Measurements from ENCODE around the gene ATP6V0A1. TPM values are rescaled to one million over a fixed set of nuclear protein-coding genes. Genes with fewer than 3 reads are reported as not detected.
"Not testable (repeated sequence)": the region's sequence is repeated elsewhere in the genome, so short reads cannot be mapped to it uniquely, and the experiment has no call there.

ATP6V0A1 gene
- total RNA-seq, 4 donors from 2014 or later: 29.5 to 111 (median 64.5) TPM

DNA sequence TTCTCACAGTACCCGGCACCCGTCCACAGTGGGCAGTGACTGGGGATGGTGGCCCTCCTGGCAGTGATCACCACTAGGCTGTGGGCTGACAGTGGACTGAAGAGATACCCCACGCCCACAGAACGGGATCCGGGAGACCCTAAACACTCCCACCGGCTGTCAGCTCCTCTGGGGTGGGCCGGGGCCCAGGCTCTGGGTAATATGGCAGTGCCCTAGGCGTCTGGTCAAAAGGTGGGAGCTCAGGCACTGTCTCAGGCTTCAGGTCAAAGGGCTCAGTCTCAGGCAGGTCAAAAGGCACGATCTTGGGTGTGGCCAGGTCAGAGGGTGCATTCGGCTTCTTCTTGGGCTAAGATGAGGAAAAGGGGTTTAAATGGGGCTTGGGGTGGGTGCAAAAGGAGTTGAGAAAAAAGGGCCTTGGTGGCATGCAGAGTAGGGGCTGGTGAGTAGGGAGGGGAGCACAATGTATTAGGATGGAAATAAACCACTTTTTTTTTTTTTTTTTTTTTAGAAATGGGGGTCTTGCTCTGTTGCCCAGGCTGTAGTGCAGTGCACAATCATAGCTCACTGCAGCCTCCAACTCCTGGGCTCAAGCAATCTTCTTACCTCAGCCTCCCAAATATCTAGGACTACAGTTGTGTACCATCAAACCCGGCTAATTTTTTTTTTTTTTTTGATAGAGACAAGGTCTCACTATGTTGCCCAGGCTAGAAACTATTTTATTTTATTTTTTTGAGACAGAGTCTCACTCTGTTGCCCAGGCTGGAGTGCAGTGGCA lies 46.6 kb upstream of the ATP6V0A1 start:
- no peaks in the 10 kb centered on the region for H3K36me3 ChIP-seq
- intact Hi-C loops (cut with DNase I; ENCODE audit: low total_unique reads): no loop called here
- H3K27ac ChIP-seq: peak overlapping the region; percentile 84 to 91
- no peaks in the 10 kb centered on the region for H3K27me3 ChIP-seq
- no peak overlapping the region for H3K4me3 ChIP-seq
- TF ChIP-seq POLR2A (IDR thresholded peaks at IDR 0.05): no peak
- TF ChIP-seq, protein P1, sequence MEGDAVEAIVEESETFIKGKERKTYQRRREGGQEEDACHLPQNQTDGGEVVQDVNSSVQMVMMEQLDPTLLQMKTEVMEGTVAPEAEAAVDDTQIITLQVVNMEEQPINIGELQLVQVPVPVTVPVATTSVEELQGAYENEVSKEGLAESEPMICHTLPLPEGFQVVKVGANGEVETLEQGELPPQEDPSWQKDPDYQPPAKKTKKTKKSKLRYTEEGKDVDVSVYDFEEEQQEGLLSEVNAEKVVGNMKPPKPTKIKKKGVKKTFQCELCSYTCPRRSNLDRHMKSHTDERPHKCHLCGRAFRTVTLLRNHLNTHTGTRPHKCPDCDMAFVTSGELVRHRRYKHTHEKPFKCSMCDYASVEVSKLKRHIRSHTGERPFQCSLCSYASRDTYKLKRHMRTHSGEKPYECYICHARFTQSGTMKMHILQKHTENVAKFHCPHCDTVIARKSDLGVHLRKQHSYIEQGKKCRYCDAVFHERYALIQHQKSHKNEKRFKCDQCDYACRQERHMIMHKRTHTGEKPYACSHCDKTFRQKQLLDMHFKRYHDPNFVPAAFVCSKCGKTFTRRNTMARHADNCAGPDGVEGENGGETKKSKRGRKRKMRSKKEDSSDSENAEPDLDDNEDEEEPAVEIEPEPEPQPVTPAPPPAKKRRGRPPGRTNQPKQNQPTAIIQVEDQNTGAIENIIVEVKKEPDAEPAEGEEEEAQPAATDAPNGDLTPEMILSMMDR (IDR thresholded peaks at IDR 0.05): no peak
- H3K4me1 ChIP-seq: peaks cover 24 to 44% of the 10 kb centered on the region in 2 donors
- DNase-seq: no peak
- H3K9me3 ChIP-seq: no peaks in the 10 kb centered on the region

DNA sequence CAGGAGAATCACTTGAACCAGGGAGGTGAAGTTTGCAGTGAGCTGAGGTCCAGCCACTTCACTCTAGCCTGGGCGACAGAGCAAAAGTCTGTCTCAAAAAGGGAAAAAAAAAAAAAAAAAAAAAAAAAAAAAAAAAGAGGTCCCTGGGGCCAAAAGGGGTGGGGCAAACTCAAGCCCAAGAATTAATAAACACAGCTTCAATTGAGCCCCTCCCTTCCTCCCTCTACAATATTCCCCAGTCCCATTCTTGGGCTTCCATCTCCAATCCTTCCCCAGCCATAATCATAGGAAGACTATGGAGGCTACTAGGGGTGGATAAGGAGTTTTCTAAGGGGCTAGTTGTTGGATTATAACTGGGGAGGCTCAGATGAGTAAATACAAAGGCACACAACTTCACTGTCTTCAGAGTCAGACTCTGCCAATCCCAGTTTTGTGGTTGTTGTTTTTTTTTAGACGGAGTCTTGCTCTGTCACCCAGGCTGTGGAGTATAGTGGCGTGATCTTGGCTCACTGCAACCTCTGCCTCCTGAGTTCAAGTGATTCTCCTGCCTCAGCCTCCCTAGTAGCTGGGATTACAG lies 45.1 kb upstream of the ATP6V0A1 start:
- Histone ChIP-seq H3K27me3 (no peaks in the 10 kb centered on the region), H3K36me3 (no peaks in the 10 kb centered on the region), H3K4me1 (peaks cover 16 to 31% of the 10 kb centered on the region in 2 donors), H3K4me3 (no peak overlapping the region), H3K9me3 (no peaks in the 10 kb centered on the region), H3K27ac (peak overlapping the region; percentile 60 to 91)
- intact Hi-C loops (cut with DNase I; ENCODE audit: low total_unique reads): no loop called here
- DNase-seq: no peak
- TF ChIP-seq, protein P1 (IDR thresholded peaks at IDR 0.05): no peak
- no peak for TF ChIP-seq POLR2A (IDR thresholded peaks at IDR 0.05)

DNA sequence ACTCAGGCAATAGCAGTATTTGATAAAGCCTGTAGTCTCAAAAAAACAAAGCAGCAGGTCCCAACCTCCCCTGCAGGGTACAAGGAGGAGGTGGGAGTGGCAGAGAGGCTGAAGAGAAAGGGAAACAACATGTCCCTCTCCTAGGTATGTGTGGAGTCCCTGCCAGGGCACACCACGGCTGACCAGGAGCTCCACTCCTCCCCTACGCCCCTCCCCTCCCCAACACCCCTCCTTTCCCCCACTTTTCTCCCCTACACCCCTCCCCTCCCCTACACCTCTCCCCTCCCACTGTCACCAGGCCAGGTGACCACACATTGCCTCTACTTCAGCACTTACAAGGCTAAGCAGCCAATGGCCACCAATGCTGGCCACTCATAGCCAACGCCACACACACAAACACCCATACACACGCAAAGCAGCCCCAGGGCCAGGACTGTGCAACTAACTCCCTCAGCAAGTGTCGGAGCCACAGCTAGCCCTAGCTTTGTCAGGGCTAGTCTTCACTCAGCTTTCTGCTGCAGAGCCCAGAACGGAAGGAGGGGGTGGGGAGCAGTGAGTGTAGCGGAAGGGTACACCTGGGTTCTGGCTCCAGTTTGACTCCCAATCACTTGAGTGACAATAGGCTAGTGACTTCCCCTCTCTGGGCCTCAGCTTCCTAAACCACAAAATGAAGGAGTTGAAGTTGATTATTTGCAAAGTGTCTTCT lies 43.8 kb upstream of the ATP6V0A1 start:
- TF ChIP-seq, protein P1 (IDR thresholded peaks at IDR 0.05): no peak
- TF ChIP-seq POLR2A (IDR thresholded peaks at IDR 0.05): no peak
- intact Hi-C loops (cut with DNase I; ENCODE audit: low total_unique reads): no loop called here
- H3K9me3 ChIP-seq: no peaks in the 10 kb centered on the region
- no peaks in the 10 kb centered on the region for H3K36me3 ChIP-seq
- H3K27ac ChIP-seq: peak overlapping the region; percentile 60 to 91
- H3K4me1 ChIP-seq: peaks cover 10 to 23% of the 10 kb centered on the region in 2 donors
- DNase-seq: no peak
- H3K4me3 ChIP-seq: no peak overlapping the region
- H3K27me3 ChIP-seq: no peaks in the 10 kb centered on the region

DNA sequence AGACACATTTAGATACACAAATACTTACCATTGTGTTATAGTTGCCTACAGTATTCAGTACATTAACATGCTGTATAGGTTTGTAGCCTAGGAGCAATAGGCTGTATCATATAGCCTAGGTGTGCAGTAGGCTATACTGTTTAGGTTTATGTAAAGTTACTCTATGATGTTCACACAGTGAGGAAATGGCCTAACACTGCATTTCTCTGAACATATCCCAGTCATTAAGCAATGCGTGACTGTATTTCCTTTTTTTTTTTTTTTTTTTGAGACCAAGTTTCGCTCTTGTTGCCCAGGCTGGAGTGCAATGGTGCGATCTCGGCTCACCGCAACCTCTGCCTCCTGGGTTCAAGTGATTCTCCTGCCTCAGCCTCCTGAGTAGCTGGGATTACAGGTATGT lies 40.7 kb upstream of the ATP6V0A1 start:
- H3K36me3 ChIP-seq; H3K27me3 ChIP-seq; H3K4me3 ChIP-seq; DNase-seq; H3K9me3 ChIP-seq; intact Hi-C loops (cut with DNase I; ENCODE audit: low total_unique reads): not testable (repeated sequence)
- H3K4me1 ChIP-seq: peaks cover 5 to 10% of the 10 kb centered on the region in 2 donors
- H3K27ac ChIP-seq: peak overlapping the region; percentile 98 to 99

GRCh38 chr17:42421136-42421506 lies 37.6 kb upstream of the ATP6V0A1 start:
- H3K27me3 ChIP-seq: no peaks in the 10 kb centered on the region
- peak overlapping the region; percentile 98 to 99 for H3K27ac ChIP-seq
- DNase-seq: no peak
- H3K4me1 ChIP-seq: peaks cover 0 to 10% of the 10 kb centered on the region in 2 donors
- no peaks in the 10 kb centered on the region for H3K36me3 ChIP-seq
- H3K9me3 ChIP-seq: no peaks in the 10 kb centered on the region
- peak overlapping the region; percentile 92 to 93 for H3K4me3 ChIP-seq
- intact Hi-C loops (cut with DNase I; ENCODE audit: low total_unique reads): no loop called here
- TF ChIP-seq, protein P1 (IDR thresholded peaks at IDR 0.05): no peak
- no peak for TF ChIP-seq POLR2A (IDR thresholded peaks at IDR 0.05)
